ENCODE results near the gene MINDY3.

The MINDY3 gene

GRCh38 chr10:15738270-15738925 is 121.9 kb downstream of the MINDY3 start:
- no peak for DNase-seq (ENCODE audit: low read depth in 2 of 2)

- no peak for DNase-seq (ENCODE audit: low read depth in 2 of 2)
Observed at GRCh38 chr10:15737656-15738055, 122.7 kb downstream of the MINDY3 start.

GRCh38 chr10:15735763-15736162 is 124.5 kb downstream of the MINDY3 start:
- DNase-seq (ENCODE audit: low read depth in 2 of 2): no peak

GRCh38 chr10:15730341-15730740 is 130.0 kb downstream of the MINDY3 start:
- no peak for DNase-seq (ENCODE audit: low read depth in 2 of 2)

- DNase-seq (ENCODE audit: low read depth in 2 of 2): no peak
Observed at GRCh38 chr10:15729890-15730289, 130.4 kb downstream of the MINDY3 start.
